ENCODE results near the gene PPIC.

The PPIC gene

GRCh38 chr5:123036391-123037103, at the start of gene PPIC:
TSS of gene PPIC (minus strand) at chr5:123036725. CDS start at chr5:123036625, 100 bp downstream.
- peak; percentile 70 for DNase-seq

- DNase-seq: no peak
Observed at GRCh38 chr5:123085638-123086286, 49.2 kb upstream of the PPIC start.

GRCh38 chr5:123084730-123085605, 48.4 kb upstream of the PPIC start:
- DNase-seq: no peak

GRCh38 chr5:123083298-123083697, 46.8 kb upstream of the PPIC start:
- no peak for DNase-seq

GRCh38 chr5:123080215-123080614, 43.7 kb upstream of the PPIC start:
- DNase-seq: no peak

- no peak for DNase-seq
Observed at GRCh38 chr5:123075521-123076163, 39.1 kb upstream of the PPIC start.

- no peak for DNase-seq
Observed at GRCh38 chr5:123068368-123068938, 31.9 kb upstream of the PPIC start.

GRCh38 chr5:123066016-123066415, 29.5 kb upstream of the PPIC start:
- no peak for DNase-seq

- no peak for DNase-seq
Observed at GRCh38 chr5:123059455-123059854, 22.9 kb upstream of the PPIC start.

- no peak for DNase-seq
Observed at GRCh38 chr5:123051206-123051605, 14.7 kb upstream of the PPIC start.

- DNase-seq: no peak
Observed at GRCh38 chr5:123047706-123048105, 11.2 kb upstream of the PPIC start.

GRCh38 chr5:123046222-123046621, 9.7 kb upstream of the PPIC start:
- DNase-seq: no peak

GRCh38 chr5:123044926-123045617, 8.5 kb upstream of the PPIC start:
- no peak for DNase-seq

- no peak for DNase-seq
Observed at GRCh38 chr5:123039673-123040072, 3.1 kb upstream of the PPIC start.

GRCh38 chr5:123037104-123037418, 536 bp upstream of the PPIC start:
- DNase-seq: no peak

- no peak for DNase-seq
Observed at GRCh38 chr5:123035918-123036390, 571 bp downstream of the PPIC start.

- DNase-seq: no peak
Observed at GRCh38 chr5:123035360-123035917, 1.1 kb downstream of the PPIC start.

GRCh38 chr5:123033157-123033671, 3.3 kb downstream of the PPIC start:
- DNase-seq: no peak

GRCh38 chr5:123028222-123028621, 8.3 kb downstream of the PPIC start:
- DNase-seq: no peak

- no peak for DNase-seq
Observed at GRCh38 chr5:123014689-123015088, 21.8 kb downstream of the PPIC start.

GRCh38 chr5:123012321-123012720, 24.2 kb downstream of the PPIC start:
- DNase-seq: no peak

- DNase-seq: no peak
Observed at GRCh38 chr5:123007754-123008153, 28.8 kb downstream of the PPIC start.

Data from amniotic stem cell (primary cell).